ENCODE results near the gene HINFP.
"Not testable (repeated sequence)": the region's sequence is repeated elsewhere in the genome, so short reads cannot be mapped to it uniquely, and the experiment has no call there.

The HINFP gene

DNA sequence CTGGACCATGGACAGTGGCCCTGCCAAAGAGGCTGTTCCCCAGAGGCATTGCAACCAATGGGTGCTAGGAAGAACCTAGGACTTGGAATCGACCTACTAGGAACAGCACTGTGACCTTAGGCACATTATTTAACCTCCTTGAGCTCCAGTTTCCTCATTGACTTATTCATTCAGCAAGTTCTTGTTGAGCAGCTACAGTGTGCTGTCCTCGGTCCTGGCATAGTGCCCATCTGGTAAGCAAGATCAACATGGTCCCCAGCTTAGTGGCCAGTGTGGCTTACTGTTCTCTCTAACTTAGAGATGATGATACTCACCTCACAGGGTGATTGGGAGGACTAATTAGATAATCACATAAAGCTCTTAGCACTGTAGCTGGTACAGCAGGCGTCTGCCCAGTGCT, 35.7 kb downstream of the HINFP start:
- CTCF ChIA-PET, result interaction anchor here (0.9 to 8.9 kb wide), 6 partner anchors 9 to 181 kb away, joined by 3 to 53 read pairs (median 25); partner anchors contain the start of gene NLRX1
- no peak for DNase-seq (ENCODE audit: extremely low spot score)
- POLR2A ChIA-PET, result interaction anchor here (0.6 kb wide), 1 partner anchor 72 kb away, joined by 4 read pairs; no protein-coding TSS in a partner anchor
- TF ChIP-seq, protein P1, sequence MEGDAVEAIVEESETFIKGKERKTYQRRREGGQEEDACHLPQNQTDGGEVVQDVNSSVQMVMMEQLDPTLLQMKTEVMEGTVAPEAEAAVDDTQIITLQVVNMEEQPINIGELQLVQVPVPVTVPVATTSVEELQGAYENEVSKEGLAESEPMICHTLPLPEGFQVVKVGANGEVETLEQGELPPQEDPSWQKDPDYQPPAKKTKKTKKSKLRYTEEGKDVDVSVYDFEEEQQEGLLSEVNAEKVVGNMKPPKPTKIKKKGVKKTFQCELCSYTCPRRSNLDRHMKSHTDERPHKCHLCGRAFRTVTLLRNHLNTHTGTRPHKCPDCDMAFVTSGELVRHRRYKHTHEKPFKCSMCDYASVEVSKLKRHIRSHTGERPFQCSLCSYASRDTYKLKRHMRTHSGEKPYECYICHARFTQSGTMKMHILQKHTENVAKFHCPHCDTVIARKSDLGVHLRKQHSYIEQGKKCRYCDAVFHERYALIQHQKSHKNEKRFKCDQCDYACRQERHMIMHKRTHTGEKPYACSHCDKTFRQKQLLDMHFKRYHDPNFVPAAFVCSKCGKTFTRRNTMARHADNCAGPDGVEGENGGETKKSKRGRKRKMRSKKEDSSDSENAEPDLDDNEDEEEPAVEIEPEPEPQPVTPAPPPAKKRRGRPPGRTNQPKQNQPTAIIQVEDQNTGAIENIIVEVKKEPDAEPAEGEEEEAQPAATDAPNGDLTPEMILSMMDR (IDR thresholded peaks at IDR 0.05; ENCODE audit: control extremely low read depth, extremely low read depth, low read depth, missing control alignments), result no peak

GRCh38 chr11:119158467-119158866, 37.1 kb downstream of the HINFP start:
- POLR2A ChIA-PET, result no interaction called here
- TF ChIP-seq, protein P1 (IDR thresholded peaks at IDR 0.05; ENCODE audit: control extremely low read depth, extremely low read depth, low read depth, missing control alignments), result no peak
- CTCF ChIA-PET, result interaction anchor here (1.0 to 8.9 kb wide), 4 partner anchors 12 to 39 kb away, joined by 3 to 53 read pairs (median 24); partner anchors contain the start of gene NLRX1
- DNase-seq (ENCODE audit: extremely low spot score), result no peak

- TF ChIP-seq, protein P1 (IDR thresholded peaks at IDR 0.05; ENCODE audit: control extremely low read depth, extremely low read depth, low read depth, missing control alignments), result no peak
- POLR2A ChIA-PET, result no interaction called here
- no peak for DNase-seq (ENCODE audit: extremely low spot score)
- CTCF ChIA-PET, result interaction anchor here (0.9 to 2.4 kb wide), 7 partner anchors 8 to 178 kb away, joined by 3 to 18 read pairs (median 6); partner anchors contain the start of gene NLRX1
Observed at GRCh38 chr11:119160151-119160550, 38.8 kb downstream of the HINFP start.

GRCh38 chr11:119161871-119162270, 40.5 kb downstream of the HINFP start:
- TF ChIP-seq, protein P1 (IDR thresholded peaks at IDR 0.05; ENCODE audit: control extremely low read depth, extremely low read depth, low read depth, missing control alignments), result no peak
- no peak for DNase-seq (ENCODE audit: extremely low spot score)
- ChIA-PET CTCF (no interaction called here), POLR2A (no interaction called here)

DNA sequence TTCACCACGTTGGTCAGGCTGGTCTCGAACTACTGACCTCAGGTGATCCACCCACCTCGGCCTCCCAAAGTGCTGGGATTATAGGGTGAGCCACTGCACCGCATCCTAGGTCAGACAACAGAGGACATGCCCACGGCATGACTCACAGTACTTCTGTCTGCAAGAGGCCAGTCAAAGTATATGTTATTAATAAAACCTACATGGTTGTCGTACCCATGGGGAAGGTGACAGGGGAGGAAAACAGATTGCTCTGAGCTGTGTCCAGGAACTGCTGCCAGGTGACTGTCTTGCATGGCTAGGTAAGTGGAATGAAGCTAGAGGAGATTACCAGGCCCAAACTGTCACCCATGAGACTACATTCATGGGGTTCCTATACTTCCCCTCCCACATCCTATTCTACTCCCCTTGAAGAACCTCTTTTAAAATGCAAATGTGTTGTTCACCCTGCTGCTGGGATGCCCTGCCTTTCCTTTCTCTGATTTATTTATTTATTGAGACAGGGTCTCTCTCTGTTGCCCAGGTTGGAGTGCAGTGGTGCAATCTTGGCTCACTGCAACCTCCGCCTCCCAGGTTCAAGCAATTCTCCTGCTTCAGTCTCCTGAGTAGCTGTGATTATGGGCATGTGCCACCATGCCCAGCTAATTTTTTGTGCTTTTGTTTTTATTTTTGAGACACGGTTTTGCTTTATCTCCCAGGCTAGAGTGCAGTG, 45.1 kb downstream of the HINFP start:
- ChIA-PET POLR2A (no interaction called here), CTCF (interaction anchor here (0.9 to 5.3 kb wide), 12 partner anchors 11 to 172 kb away, joined by 3 to 46 read pairs (median 4); partner anchors contain the start of gene HINFP)
- TF ChIP-seq, protein P1 (IDR thresholded peaks at IDR 0.05; ENCODE audit: control extremely low read depth, extremely low read depth, low read depth, missing control alignments), result no peak
- no peak for DNase-seq (ENCODE audit: extremely low spot score)

- DNase-seq (ENCODE audit: extremely low spot score); POLR2A ChIA-PET: not testable (repeated sequence)
- CTCF ChIA-PET, result interaction anchor here (0.9 to 5.3 kb wide), 11 partner anchors 10 to 171 kb away, joined by 3 to 46 read pairs (median 4); no protein-coding TSS in a partner anchor
Observed at GRCh38 chr11:119167077-119167458, 45.7 kb downstream of the HINFP start.

- TF ChIP-seq, protein P1 (IDR thresholded peaks at IDR 0.05; ENCODE audit: control extremely low read depth, extremely low read depth, low read depth, missing control alignments), result no peak
- CTCF ChIA-PET, result interaction anchor here (1.6 to 5.3 kb wide), 3 partner anchors 14 to 156 kb away, joined by 4 to 46 read pairs (median 6); no protein-coding TSS in a partner anchor
- POLR2A ChIA-PET, result no interaction called here
- no peak for DNase-seq (ENCODE audit: extremely low spot score)
Observed at GRCh38 chr11:119167933-119168332, 46.6 kb downstream of the HINFP start.
